ENCODE measurements around the gene TP53.
"Not testable (repeated sequence)": the region's sequence is repeated elsewhere in the genome, so short reads cannot be mapped to it uniquely, and the experiment has no call there.

The TP53 gene

GRCh38 chr17:7673239-7673638 is 14.1 kb downstream of the TP53 start:
- DNase-seq = peak; percentile 51

- DNase-seq = no peak
Measured at GRCh38 chr17:7668482-7668881, 18.8 kb downstream of the TP53 start.

GRCh38 chr17:7667656-7668406 is 19.5 kb downstream of the TP53 start:
- no peak for DNase-seq

- no peak for DNase-seq
Measured at GRCh38 chr17:7656958-7657609, 30.2 kb downstream of the TP53 start.

- no peak for DNase-seq
Measured at GRCh38 chr17:7655541-7655840, 31.8 kb downstream of the TP53 start.

- DNase-seq = no peak
Measured at GRCh38 chr17:7654832-7655540, 32.3 kb downstream of the TP53 start.

- no peak for DNase-seq
Measured at GRCh38 chr17:7652388-7653356, 34.6 kb downstream of the TP53 start.

- DNase-seq = no peak
Measured at GRCh38 chr17:7651665-7652387, 35.5 kb downstream of the TP53 start.

- DNase-seq = no peak
Measured at GRCh38 chr17:7651097-7651664, 36.1 kb downstream of the TP53 start.

GRCh38 chr17:7650509-7651096 is 36.7 kb downstream of the TP53 start, which contains the start of gene ATP1B2:
ATP1B2 (plus strand) TSS chr17:7650926; CDS start chr17:7651519, 593 bp downstream.
- peak; percentile 72 for DNase-seq

GRCh38 chr17:7647018-7647417 is 40.3 kb downstream of the TP53 start:
- no peak for DNase-seq

- no peak for DNase-seq
Measured at GRCh38 chr17:7646457-7646856, 40.8 kb downstream of the TP53 start.

GRCh38 chr17:7644775-7645174 is 42.5 kb downstream of the TP53 start:
- DNase-seq = no peak

GRCh38 chr17:7641635-7642034 is 45.7 kb downstream of the TP53 start:
- DNase-seq = not testable (repeated sequence)

- DNase-seq = no peak
Measured at GRCh38 chr17:7640783-7641182, 46.5 kb downstream of the TP53 start.

GRCh38 chr17:7636163-7636562 is 51.1 kb downstream of the TP53 start:
- no peak for DNase-seq

- no peak for DNase-seq
Measured at GRCh38 chr17:7634384-7634783, 52.9 kb downstream of the TP53 start.

- DNase-seq = no peak
Measured at GRCh38 chr17:7633093-7633492, 54.2 kb downstream of the TP53 start.

- DNase-seq = peak; percentile 29
Measured at GRCh38 chr17:7632492-7632894, 54.8 kb downstream of the TP53 start.

GRCh38 chr17:7631398-7632380 is 55.6 kb downstream of the TP53 start:
- DNase-seq = no peak

Measured in stimulated activated CD4-positive, alpha-beta T cell treated with anti-CD3 and anti-CD28 coated beads, Interleukin-4, amount 100 ng/mL, for 24 hours (primary cell).